Transverse colon (tissue), 4 donors: ENCODE measurements around the gene NOL3. TPM values are rescaled to one million over a fixed set of nuclear protein-coding genes. Genes with fewer than 3 reads are reported as not detected.
A peak's percentile ranks its signal among the peaks of the same experiment; 100 is the strongest.

Experiments used
- DNase-seq: peaks from one replicate; pipeline ENCODE4 v3.0.0-alpha.2; 2019
- H3K27ac ChIP-seq, 4 donors: fragments of 200-600 bp; sonication (generic); 2 replicates each; pipeline ENCODE4 v1.5.1; 2016 to 2018; ENCODE audit warnings: inconsistent platforms in 4 of 4
- H3K27me3 ChIP-seq: fragments of 200-600 bp; sonication (generic); 2 replicates; pipeline ENCODE4 v1.5.1; 2017; ENCODE audit warnings: inconsistent platforms
- H3K36me3 ChIP-seq, 4 donors: fragments of 200-600 bp; sonication (generic); 2 replicates each; pipeline ENCODE4 v1.5.1; 2017 to 2019; ENCODE audit warnings: inconsistent platforms in 4 of 4
- H3K4me1 ChIP-seq, 4 donors: fragments of 200-600 bp; sonication (generic); 2 replicates each; pipeline ENCODE4 v1.5.1; 2017 to 2020; ENCODE audit warnings: inconsistent platforms in 4 of 4
- H3K4me3 ChIP-seq, 4 donors: fragments of 200-600 bp; sonication (generic); 1 replicate in 1 of 4; 2 replicates in 3 of 4; pipeline versions ENCODE4 v1.5.1 to v1.6.1; 2017 to 2019; ENCODE audit warnings: inconsistent platforms in 4 of 4
- H3K9me3 ChIP-seq, 2 donors: fragments of 200-600 bp; sonication (generic); 2 replicates each; pipeline ENCODE4 v1.5.1; 2017 to 2019; ENCODE audit warnings: inconsistent platforms in 2 of 2
- EP300 ChIP-seq: sonication (generic); formaldehyde crosslinking; IDR thresholded peaks from one replicate; pipeline ENCODE4 v1.6.1; 2017; ENCODE audit warnings: antibody characterized with exemption, low read depth
- POLR2A ChIP-seq: fragments of 450-650 bp; IDR thresholded peaks from one replicate; pipeline ENCODE4 v1.6.1; 2016; ENCODE audit warnings: antibody characterized with exemption, mild to moderate bottlenecking, moderate library complexity
- POLR2AphosphoS5 ChIP-seq, 3 donors: sonication (generic); formaldehyde crosslinking; IDR thresholded peaks; one replicate each; pipeline ENCODE4 v1.6.1; 2016; ENCODE audit warnings: antibody characterized with exemption in 3 of 3
- WGBS, 2 donors: methylation state at CpG; one replicate each; pipeline ENCODE4 v1.1.5; 2018; ENCODE audit warnings: low coverage in 1 of 2; 5-methylcytosine and 5-hydroxymethylcytosine counted together
- in situ Hi-C, 4 donors: fragments of 200-750 bp; cut with MboI; loops; one replicate each; pipeline versions ENCODE4 v1.15.0 to v1.15.1; 2017; ENCODE audit warnings: low sequenced_read_pairs in 3 of 4, low pct_ligation_motif_present in 1 of 4, low pct_unique_long_range_greater_than_20kb in 1 of 4
- intact Hi-C: fragments of 100-400 bp; cut with DNase I; formaldehyde crosslinking; loops from one replicate; pipeline ENCODE4 v1.15.1; 2023; ENCODE audit warnings: low total_unique reads
- total RNA-seq, 4 donors: library from RNA; depleted of rRNA; stranded (reverse); fragments of >200 nt; gene quantifications; one replicate each; pipeline ENCODE4 v1.1.0, GENCODE V29; 2016
- TF ChIP-seq, protein P1 (sequence below), 5 experiments: fragments of 200-600 bp in 3 of 5; fragments of 450-650 bp in 2 of 5; sonication (generic) in 3 of 5; IDR thresholded peaks; 1 replicate in 2 of 5; 2 replicates in 3 of 5; pipeline ENCODE4 v1.5.1; 2016 to 2017; ENCODE audit warnings: antibody characterized with exemption in 5 of 5, inconsistent platforms in 3 of 5, mild to moderate bottlenecking in 2 of 5, moderate library complexity in 1 of 5

Gene NOL3
- total RNA-seq, 4 donors from 2014 or later: 39.5 to 65.9 (median 41.2) TPM

DNA sequence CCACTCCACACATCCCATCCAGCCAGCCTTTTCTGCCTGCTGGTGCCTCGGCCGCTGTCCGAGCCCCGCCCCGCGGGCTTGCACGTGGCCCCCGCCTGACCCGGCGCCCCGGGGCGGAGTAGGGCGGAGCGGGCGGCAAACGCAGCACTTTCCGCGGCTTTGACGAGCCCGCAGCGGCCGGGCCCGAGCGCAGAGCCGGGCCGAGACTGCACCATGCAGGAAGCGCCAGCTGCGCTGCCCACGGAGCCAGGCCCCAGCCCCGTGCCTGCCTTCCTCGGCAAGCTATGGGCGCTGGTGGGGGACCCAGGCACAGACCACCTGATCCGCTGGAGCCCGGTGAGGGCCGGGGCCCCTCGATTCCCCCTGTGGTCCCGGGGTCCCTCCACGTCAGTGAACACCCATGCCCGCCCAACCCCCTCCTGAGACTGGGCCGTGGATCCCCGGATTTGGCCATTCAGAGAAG lies 5.7 kb upstream of the NOL3 start, which contains the start of gene HSF4:
TSS of gene HSF4 (plus strand) at position 147 of the 463 bp plus-strand sequence. CDS start at position 214, 67 bp downstream.
- WGBS, 2 donors: 4% methylated on average over 22 of the region's 41 CpGs; no CpG with 5 or more reads in 1 of the 2 donors
- intact Hi-C loops: no loop called here
- TF ChIP-seq EP300: no peak
- TF ChIP-seq POLR2AphosphoS5 (IDR thresholded peaks at IDR 0.05): peak in 2 of 3 donors; percentile 17 to 32
- peak; percentile 7 for TF ChIP-seq POLR2A
- TF ChIP-seq, protein P1, sequence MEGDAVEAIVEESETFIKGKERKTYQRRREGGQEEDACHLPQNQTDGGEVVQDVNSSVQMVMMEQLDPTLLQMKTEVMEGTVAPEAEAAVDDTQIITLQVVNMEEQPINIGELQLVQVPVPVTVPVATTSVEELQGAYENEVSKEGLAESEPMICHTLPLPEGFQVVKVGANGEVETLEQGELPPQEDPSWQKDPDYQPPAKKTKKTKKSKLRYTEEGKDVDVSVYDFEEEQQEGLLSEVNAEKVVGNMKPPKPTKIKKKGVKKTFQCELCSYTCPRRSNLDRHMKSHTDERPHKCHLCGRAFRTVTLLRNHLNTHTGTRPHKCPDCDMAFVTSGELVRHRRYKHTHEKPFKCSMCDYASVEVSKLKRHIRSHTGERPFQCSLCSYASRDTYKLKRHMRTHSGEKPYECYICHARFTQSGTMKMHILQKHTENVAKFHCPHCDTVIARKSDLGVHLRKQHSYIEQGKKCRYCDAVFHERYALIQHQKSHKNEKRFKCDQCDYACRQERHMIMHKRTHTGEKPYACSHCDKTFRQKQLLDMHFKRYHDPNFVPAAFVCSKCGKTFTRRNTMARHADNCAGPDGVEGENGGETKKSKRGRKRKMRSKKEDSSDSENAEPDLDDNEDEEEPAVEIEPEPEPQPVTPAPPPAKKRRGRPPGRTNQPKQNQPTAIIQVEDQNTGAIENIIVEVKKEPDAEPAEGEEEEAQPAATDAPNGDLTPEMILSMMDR (IDR thresholded peaks at IDR 0.05): no peak
- H3K27me3 ChIP-seq: peaks cover 56% of the 10 kb centered on the region
- peak; percentile 79 for DNase-seq
- no peaks in the 10 kb centered on the region for H3K36me3 ChIP-seq
- in situ Hi-C loops: loop anchor here in 2 of 4 donors (25.0 kb wide), 2 partner anchors 177 to 202 kb away; partner anchors contain the start of genes CES3 (in 1 of the 2) and CES4A (in 1 of the 2)
- H3K4me1 ChIP-seq: peaks cover 19 to 65% (median 48%) of the 10 kb centered on the region in 4 donors
- peak within 1 kb of the TSS; percentile 11 to 72 (median 58) for H3K27ac ChIP-seq
- peak within 1 kb of the TSS in 3 of 4 donors; percentile 12 to 38 (median 29) for H3K4me3 ChIP-seq
- no peaks in the 10 kb centered on the region for H3K9me3 ChIP-seq

DNA sequence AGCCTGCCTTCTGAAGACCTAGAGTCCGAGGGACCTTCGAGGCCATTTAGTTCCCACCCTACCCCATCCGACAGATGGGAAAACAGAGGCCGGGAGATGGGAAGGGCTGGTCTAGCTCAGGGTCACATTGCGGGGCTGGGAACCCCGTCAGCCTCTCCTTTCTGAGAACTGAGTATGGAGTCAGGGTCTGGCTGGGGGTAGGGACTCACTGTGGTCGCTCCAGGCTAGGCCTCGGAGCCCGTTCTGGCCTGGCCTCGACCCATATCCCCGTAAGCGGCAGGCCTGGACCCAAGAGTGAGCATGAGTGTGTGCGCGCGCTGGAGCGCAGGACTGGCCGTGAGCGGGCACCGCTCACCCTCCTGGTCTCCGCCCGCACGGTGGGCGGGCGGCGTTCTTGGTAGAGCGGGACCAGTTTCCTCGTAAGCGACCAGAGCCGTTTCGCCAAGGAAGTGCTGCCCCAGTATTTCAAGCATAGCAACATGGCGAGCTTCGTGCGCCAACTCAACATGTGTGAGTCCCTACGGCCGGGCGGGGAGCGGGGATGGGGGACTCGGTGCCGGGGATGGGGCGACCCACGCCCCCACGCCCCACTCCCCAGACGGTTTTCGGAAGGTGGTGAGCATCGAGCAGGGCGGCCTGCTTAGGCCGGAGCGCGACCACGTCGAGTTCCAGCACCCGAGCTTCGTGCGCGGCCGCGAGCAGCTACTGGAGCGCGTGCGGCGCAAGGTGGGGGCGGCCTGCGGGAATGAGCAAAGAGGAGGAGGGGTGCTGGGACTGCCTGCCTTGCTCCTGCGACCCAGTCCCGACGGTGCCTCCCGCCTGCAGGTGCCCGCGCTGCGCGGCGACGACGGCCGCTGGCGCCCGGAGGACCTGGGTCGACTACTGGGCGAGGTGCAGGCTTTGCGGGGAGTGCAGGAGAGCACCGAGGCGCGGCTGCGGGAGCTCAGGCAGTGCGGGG lies 4.9 kb upstream of the NOL3 start:
- H3K4me3 ChIP-seq: peak overlapping the region in 1 of 4 donors; percentile 38

DNA sequence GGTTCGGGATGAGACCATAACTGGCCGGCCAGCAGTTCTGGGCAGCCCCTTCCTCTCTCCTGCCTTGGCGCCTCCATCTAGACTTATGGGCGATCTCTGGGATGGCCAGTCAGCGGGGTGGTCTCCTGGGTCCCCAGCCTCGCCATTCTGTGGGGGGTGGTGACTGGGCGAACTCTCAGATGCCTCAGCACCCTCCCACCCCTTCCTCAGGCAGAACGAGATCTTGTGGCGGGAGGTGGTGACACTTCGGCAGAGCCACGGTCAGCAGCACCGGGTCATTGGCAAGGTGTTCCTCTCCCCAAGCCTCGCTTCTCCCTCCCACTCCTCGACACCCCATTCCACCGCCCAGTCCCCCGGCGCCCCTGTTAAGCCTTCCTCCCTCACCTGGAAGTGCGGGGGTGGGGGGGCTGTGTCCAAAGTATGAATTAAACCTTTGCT lies 4.2 kb upstream of the NOL3 start:
- intact Hi-C loops: no loop called here
- Histone ChIP-seq H3K27me3 (peaks cover 56% of the 10 kb centered on the region), H3K4me3 (no peak overlapping the region), H3K4me1 (peaks cover 22 to 73% (median 55%) of the 10 kb centered on the region in 4 donors), H3K36me3 (no peaks in the 10 kb centered on the region), H3K27ac (no peak overlapping the region), H3K9me3 (no peaks in the 10 kb centered on the region)
- in situ Hi-C loops: loop anchor here in 2 of 4 donors (25.0 kb wide), 2 partner anchors 179 to 204 kb away; partner anchors contain the start of genes CES3 (in 1 of the 2) and CES4A (in 1 of the 2)
- DNase-seq: no peak
- TF ChIP-seq, protein P1 (IDR thresholded peaks at IDR 0.05): no peak
- no peak for TF ChIP-seq POLR2AphosphoS5 (IDR thresholded peaks at IDR 0.05)
- TF ChIP-seq EP300: no peak
- no peak for TF ChIP-seq POLR2A
- 48% methylated on average over 17 of the region's 18 CpGs; no CpG with 5 or more reads in 1 of the 2 donors for WGBS, 2 donors

More for the DNA sequence above, 4.9 kb upstream of the NOL3 start:
- 29% methylated on average over 53 of the region's 85 CpGs; no CpG with 5 or more reads in 1 of the 2 donors for WGBS, 2 donors
- in situ Hi-C loops (loop anchor here in 2 of 4 donors (25.0 kb wide), 2 partner anchors 178 to 203 kb away; partner anchors contain the start of genes CES3 (in 1 of the 2) and CES4A (in 1 of the 2)), intact Hi-C loops (no loop called here)
- no peak for DNase-seq
- TF ChIP-seq POLR2A: peak; percentile 9
- TF ChIP-seq, protein P1 (IDR thresholded peaks at IDR 0.05): no peak
- H3K9me3 ChIP-seq: no peaks in the 10 kb centered on the region
- peaks cover 56% of the 10 kb centered on the region for H3K27me3 ChIP-seq
- peak overlapping the region; percentile 11 to 72 (median 50) for H3K27ac ChIP-seq
- peaks cover 23 to 71% (median 54%) of the 10 kb centered on the region in 4 donors for H3K4me1 ChIP-seq
- H3K36me3 ChIP-seq: no peaks in the 10 kb centered on the region
